ENCODE results near the gene MIER2. TPM values are rescaled to one million over a fixed set of nuclear protein-coding genes. Genes with fewer than 3 reads are reported as not detected.
"Not testable (repeated sequence)": the region's sequence is repeated elsewhere in the genome, so short reads cannot be mapped to it uniquely, and the experiment has no call there.

MIER2 gene
- polyA plus RNA-seq, 2 of the 4 experiments (the other 2 are of a cell fraction): 8.8 to 11.5 TPM

GRCh38 chr19:262125-262524 lies 82.5 kb downstream of the MIER2 start:
- ChIA-PET CTCF (no interaction called here), POLR2A (no interaction called here)
- Histone ChIP-seq H3K4me2 (no peak overlapping the region), H3K27ac (no peak overlapping the region), H3K4me1 (no peaks in the 10 kb centered on the region), H3K9me3 (no peaks in the 10 kb centered on the region), H3K4me3 (no peak overlapping the region)
- ATAC-seq (no peak), FAIRE-seq (no peak), DNase-seq (ENCODE audit: low read depth in 1 of 2, low spot score in 1 of 2) (no peak)
- WGBS (ENCODE audit: missing lambda C conversion rate): 89% methylated on average over 1 of the region's 1 CpG
- TF ChIP-seq ZC3H11A (IDR thresholded peaks at IDR 0.05) (no peak), HMGXB4 (CRISPR knock-in tag; IDR thresholded peaks at IDR 0.05; ENCODE audit: borderline replicate concordance) (no peak), RARB (CRISPR knock-in tag; IDR thresholded peaks at IDR 0.05) (no peak), MAX (IDR thresholded peaks at IDR 0.05) (no peak), ZNF302 (CRISPR knock-in tag; IDR thresholded peaks at IDR 0.05) (no peak), EHF (CRISPR knock-in tag; IDR thresholded peaks at IDR 0.05) (no peak), NFE2L2 (conservative IDR thresholded peaks at IDR 0.05; ENCODE audit: low read length) (no peak), ATOH8 (CRISPR knock-in tag; IDR thresholded peaks at IDR 0.05; ENCODE audit: low read depth) (no peak), USF2 (IDR thresholded peaks at IDR 0.05) (no peak), FOSL2 (IDR thresholded peaks at IDR 0.05) (no peak), FOSL2 (CRISPR knock-in tag; IDR thresholded peaks at IDR 0.05) (no peak), CEBPB (IDR thresholded peaks at IDR 0.05) (no peak), TFCP2L1 (CRISPR knock-in tag; IDR thresholded peaks at IDR 0.05) (no peak), ZSCAN20 (CRISPR knock-in tag; IDR thresholded peaks at IDR 0.05) (no peak), JUN (IDR thresholded peaks at IDR 0.05) (no peak), HOXA7 (CRISPR knock-in tag; IDR thresholded peaks at IDR 0.05) (no peak), SMC3 (IDR thresholded peaks at IDR 0.05) (no peak), CTCF (IDR thresholded peaks at IDR 0.05) (no peak), HOXB13 (CRISPR knock-in tag; IDR thresholded peaks at IDR 0.05; ENCODE audit: low read depth) (no peak)

- FAIRE-seq; POLR2A ChIA-PET; H3K4me1 ChIP-seq; H3K4me2 ChIP-seq; ATAC-seq; H3K27ac ChIP-seq; H3K9me3 ChIP-seq; DNase-seq (ENCODE audit: low read depth in 1 of 2, low spot score in 1 of 2); H3K4me3 ChIP-seq: not testable (repeated sequence)
- CTCF ChIA-PET: interaction anchor here (2.3 kb wide), 1 partner anchor 10 kb away, joined by 8 read pairs; no protein-coding TSS in a partner anchor
- 48% methylated on average over 3 of the region's 3 CpGs for WGBS (ENCODE audit: missing lambda C conversion rate)
Measured at GRCh38 chr19:256804-257203, 87.8 kb downstream of the MIER2 start.

Other genes with a start within 250 kb of the MIER2 start
- not detected in 2 replicates for gene OR4F17, start 237.7 kb downstream of the MIER2 start, polyA plus RNA-seq (2011; rRNA removed)
- not detected in 3 replicates for gene OR4F17, start 237.7 kb downstream of the MIER2 start, polyA plus RNA-seq (2017; fragmentation: RNase III; extraction: RNeasy Plus Mini Kit Qiagen cat#74134 plus additional on column Dnase treatment)
- 44.2 and 55.1 TPM in 2 replicates for gene PLPP2, start 53.4 kb downstream of the MIER2 start, polyA plus RNA-seq (2011; rRNA removed)
- gene PLPP2, start 53.4 kb downstream of the MIER2 start, polyA plus RNA-seq (2017; fragmentation: RNase III; extraction: RNeasy Plus Mini Kit Qiagen cat#74134 plus additional on column Dnase treatment): 89.6 to 100 TPM (median 90.9 TPM) in 3 replicates
- gene C2CD4C, start 64.4 kb upstream of the MIER2 start, polyA plus RNA-seq (2011; rRNA removed): 0.13 and 0.21 TPM in 2 replicates
- gene C2CD4C, start 64.4 kb upstream of the MIER2 start, polyA plus RNA-seq (2017; fragmentation: RNase III; extraction: RNeasy Plus Mini Kit Qiagen cat#74134 plus additional on column Dnase treatment): 0.41 to 0.71 TPM (median 0.57 TPM) in 3 replicates
- gene SHC2, start 116.2 kb upstream of the MIER2 start, polyA plus RNA-seq (2011; rRNA removed): 0.36 and 0.87 TPM in 2 replicates
- gene SHC2, start 116.2 kb upstream of the MIER2 start, polyA plus RNA-seq (2017; fragmentation: RNase III; extraction: RNeasy Plus Mini Kit Qiagen cat#74134 plus additional on column Dnase treatment): 0.21 to 0.66 TPM (median 0.58 TPM) in 3 replicates
- 0.06 and 0.09 TPM in 2 replicates for gene MADCAM1, start 151.7 kb upstream of the MIER2 start, polyA plus RNA-seq (2011; rRNA removed)
- gene MADCAM1, start 151.7 kb upstream of the MIER2 start, polyA plus RNA-seq (2017; fragmentation: RNase III; extraction: RNeasy Plus Mini Kit Qiagen cat#74134 plus additional on column Dnase treatment): 0.25 to 0.41 TPM (median 0.34 TPM) in 3 replicates
- 2.3 and 2.7 TPM in 2 replicates for gene TPGS1, start 162.7 kb upstream of the MIER2 start, polyA plus RNA-seq (2011; rRNA removed)
- gene TPGS1, start 162.7 kb upstream of the MIER2 start, polyA plus RNA-seq (2017; fragmentation: RNase III; extraction: RNeasy Plus Mini Kit Qiagen cat#74134 plus additional on column Dnase treatment): 12.5 to 13.8 TPM (median 13.1 TPM) in 3 replicates
- gene CDC34, start 187.0 kb upstream of the MIER2 start, polyA plus RNA-seq (2011; rRNA removed): 36.9 and 37.4 TPM in 2 replicates
- 56.3 to 62.6 TPM (median 57.6 TPM) in 3 replicates for gene CDC34, start 187.0 kb upstream of the MIER2 start, polyA plus RNA-seq (2017; fragmentation: RNase III; extraction: RNeasy Plus Mini Kit Qiagen cat#74134 plus additional on column Dnase treatment)
- not detected in 2 replicates for gene GZMM, start 199.3 kb upstream of the MIER2 start, polyA plus RNA-seq (2011; rRNA removed)
- 0.11 TPM in 1 of 3 replicates, not detected in the others for gene GZMM, start 199.3 kb upstream of the MIER2 start, polyA plus RNA-seq (2017; fragmentation: RNase III; extraction: RNeasy Plus Mini Kit Qiagen cat#74134 plus additional on column Dnase treatment)
- gene BSG, start 227.8 kb upstream of the MIER2 start, polyA plus RNA-seq (2011; rRNA removed): 237 and 285 TPM in 2 replicates
- 528 to 583 TPM (median 579 TPM) in 3 replicates for gene BSG, start 227.8 kb upstream of the MIER2 start, polyA plus RNA-seq (2017; fragmentation: RNase III; extraction: RNeasy Plus Mini Kit Qiagen cat#74134 plus additional on column Dnase treatment)
- gene HCN2, start 245.1 kb upstream of the MIER2 start, polyA plus RNA-seq (2011; rRNA removed): 2.7 and 7.1 TPM in 2 replicates
- gene HCN2, start 245.1 kb upstream of the MIER2 start, polyA plus RNA-seq (2017; fragmentation: RNase III; extraction: RNeasy Plus Mini Kit Qiagen cat#74134 plus additional on column Dnase treatment): 23.2 to 24.8 TPM (median 24.7 TPM) in 3 replicates

Data from A549 (cell line).